HG02610 (cell line): ENCODE results near the gene PLSCR4.

Source experiments
- ATAC-seq: cut with Tn5 transposase; IDR thresholded peaks from one replicate; pipeline ENCODE4 v1.9.1; 2021; ENCODE audit warnings: mild to moderate bottlenecking, moderate library complexity; ENCODE audit not compliant: unreplicated experiment

The PLSCR4 gene

GRCh38 chr3:146162561-146162960, 88.3 kb downstream of the PLSCR4 start:
- ATAC-seq = no peak

- ATAC-seq = no peak
These were observed 89.3 kb downstream of the PLSCR4 start for GRCh38 chr3:146161663-146162002.

GRCh38 chr3:146160964-146161662, 89.8 kb downstream of the PLSCR4 start, which contains the start of gene PLOD2:
Gene PLOD2 (minus strand): TSS chr3:146161184. CDS start chr3:146160989, 195 bp downstream.
- peak; percentile 62 for ATAC-seq

- ATAC-seq = peak; percentile 17
These were observed 90.5 kb downstream of the PLSCR4 start for GRCh38 chr3:146160321-146160963.

GRCh38 chr3:146159616-146160320, 91.1 kb downstream of the PLSCR4 start:
- ATAC-seq = no peak

- no peak for ATAC-seq
These were observed 91.9 kb downstream of the PLSCR4 start for GRCh38 chr3:146159037-146159436.

GRCh38 chr3:146157325-146158060, 93.4 kb downstream of the PLSCR4 start:
- no peak for ATAC-seq

GRCh38 chr3:146156666-146157314, 94.1 kb downstream of the PLSCR4 start:
- ATAC-seq = no peak

- no peak for ATAC-seq
These were observed 94.8 kb downstream of the PLSCR4 start for GRCh38 chr3:146156095-146156494.

GRCh38 chr3:146154995-146155394, 95.9 kb downstream of the PLSCR4 start:
- no peak for ATAC-seq

GRCh38 chr3:146154316-146154715, 96.6 kb downstream of the PLSCR4 start:
- no peak for ATAC-seq

- no peak for ATAC-seq
These were observed 97.5 kb downstream of the PLSCR4 start for GRCh38 chr3:146153429-146153828.

GRCh38 chr3:146152834-146153233, 98.1 kb downstream of the PLSCR4 start:
- ATAC-seq = no peak

- ATAC-seq = no peak
These were observed 102.4 kb downstream of the PLSCR4 start for GRCh38 chr3:146148468-146148931.

GRCh38 chr3:146145642-146146041, 105.3 kb downstream of the PLSCR4 start:
- no peak for ATAC-seq

- no peak for ATAC-seq
These were observed 108.1 kb downstream of the PLSCR4 start for GRCh38 chr3:146142757-146143156.
